Measurements from ENCODE around the gene PLD4.

GRCh38 chr14:104935026-104935650 is 10.5 kb downstream of the PLD4 start:
- TF ChIP-seq CREB5 (CRISPR knock-in tag; IDR thresholded peaks at IDR 0.05; ENCODE audit: low read depth) (no peak), ZFP3 (CRISPR knock-in tag; IDR thresholded peaks at IDR 0.05) (no peak), ARNTL (CRISPR knock-in tag; IDR thresholded peaks at IDR 0.05; ENCODE audit: borderline replicate concordance, low read depth) (no peak)
